ENCODE results near the gene LILRA5. TPM values are rescaled to one million over a fixed set of nuclear protein-coding genes. Genes with fewer than 3 reads are reported as not detected.

The LILRA5 gene
- total and polyA plus RNA-seq, 2 donors (not counting 1 experiment from before 2014, with no cell fraction given), result 1.8 TPM; not detected in 1

DNA sequence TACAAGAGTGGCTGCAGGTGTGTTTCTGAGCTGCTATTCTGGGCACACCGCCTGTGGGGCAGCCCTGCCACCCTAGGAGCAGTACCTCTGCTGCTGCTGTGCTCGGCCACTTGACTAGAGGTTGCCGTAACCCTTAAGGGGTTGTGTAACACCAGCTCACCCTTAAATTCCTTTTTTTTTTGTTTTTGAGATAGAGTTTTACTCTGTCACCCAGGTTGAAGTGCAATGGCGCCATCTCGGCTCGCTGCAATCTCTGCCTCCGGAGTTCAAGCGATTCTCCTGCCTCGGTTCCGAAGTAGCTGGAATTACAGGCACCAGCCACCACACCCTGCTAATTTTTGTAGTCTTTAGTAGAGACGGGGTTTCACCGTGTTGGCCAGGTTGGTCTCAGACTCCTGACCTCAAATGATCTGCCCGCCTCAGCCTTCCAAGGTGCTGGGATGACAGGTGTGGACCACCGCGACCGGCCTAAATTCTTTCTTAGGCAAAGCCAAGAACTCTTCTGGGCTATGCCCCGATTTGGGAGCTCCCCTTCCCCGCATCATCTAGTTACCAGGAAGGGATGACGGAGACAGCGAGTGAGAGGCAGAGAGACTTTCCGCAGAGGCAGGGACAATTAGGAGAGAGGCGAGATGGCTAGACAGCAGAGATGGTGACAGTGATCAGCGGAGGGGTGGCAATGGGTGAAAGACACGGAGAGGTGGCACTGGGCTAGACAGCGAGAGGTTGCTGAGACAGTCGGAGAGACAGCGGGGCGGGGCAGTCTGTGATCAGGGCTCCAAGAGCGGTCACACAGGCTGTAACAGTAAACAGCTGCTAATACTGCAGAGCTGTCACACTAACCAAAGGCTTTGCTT lies 4.4 kb upstream of the LILRA5 start:
- H3K9me3 Mint-ChIP-seq (ENCODE audit: insufficient read depth), result no peaks in the 10 kb centered on the region
- Histone ChIP-seq H3K27ac (ENCODE audit: low read length in 2 of 2) (no peak overlapping the region), H3K79me2 (ENCODE audit: control insufficient read depth, insufficient read depth, low read length) (no peaks in the 10 kb centered on the region), H3K9ac (ENCODE audit: low read length) (no peak overlapping the region), H3K4me3 (ENCODE audit: control extremely low read depth in 1 of 5, extremely low read depth in 1 of 5, insufficient read depth in 1 of 5, low read depth in 2 of 5, low read length in 4 of 5) (no peak overlapping the region), H2AFZ (ENCODE audit: insufficient read depth, low read depth, low read length, poor library complexity, severe bottlenecking) (no peak overlapping the region), H3K4me1 (ENCODE audit: control insufficient read depth in 2 of 2, insufficient read depth in 2 of 2, low read length in 2 of 2) (peaks cover 18 to 26% of the 10 kb centered on the region in 2 donors), H3K27me3 (replicated peaks in 1 of 4; ENCODE audit: control extremely low read depth in 1 of 4, control insufficient read depth in 3 of 4, insufficient read depth in 4 of 4, low read length in 3 of 4) (peaks cover 0 to 29% (median 16%) of the 10 kb centered on the region in 4 experiments), H3K4me2 (replicated peaks; ENCODE audit: low read depth, low read length, poor library complexity, severe bottlenecking) (no peak overlapping the region), H4K20me1 (ENCODE audit: control insufficient read depth, insufficient read depth, low read length, poor library complexity, severe bottlenecking) (no peaks in the 10 kb centered on the region), H3K9me3 (ENCODE audit: control extremely low read depth in 1 of 3, control insufficient read depth in 2 of 3, insufficient read depth in 1 of 3, low read length in 2 of 3) (no peaks in the 10 kb centered on the region), H3K36me3 (replicated peaks in 1 of 2; ENCODE audit: control extremely low read depth in 1 of 2, control insufficient read depth in 1 of 2, extremely low read depth in 1 of 2, insufficient read depth in 2 of 2, low read length in 1 of 2) (no peaks in the 10 kb centered on the region)
- no peak for TF ChIP-seq EZH2 (IDR thresholded peaks at IDR 0.05; ENCODE audit: borderline replicate concordance, insufficient read depth, low read depth, low read length, poor library complexity, severe bottlenecking)
- TF ChIP-seq, protein P1, sequence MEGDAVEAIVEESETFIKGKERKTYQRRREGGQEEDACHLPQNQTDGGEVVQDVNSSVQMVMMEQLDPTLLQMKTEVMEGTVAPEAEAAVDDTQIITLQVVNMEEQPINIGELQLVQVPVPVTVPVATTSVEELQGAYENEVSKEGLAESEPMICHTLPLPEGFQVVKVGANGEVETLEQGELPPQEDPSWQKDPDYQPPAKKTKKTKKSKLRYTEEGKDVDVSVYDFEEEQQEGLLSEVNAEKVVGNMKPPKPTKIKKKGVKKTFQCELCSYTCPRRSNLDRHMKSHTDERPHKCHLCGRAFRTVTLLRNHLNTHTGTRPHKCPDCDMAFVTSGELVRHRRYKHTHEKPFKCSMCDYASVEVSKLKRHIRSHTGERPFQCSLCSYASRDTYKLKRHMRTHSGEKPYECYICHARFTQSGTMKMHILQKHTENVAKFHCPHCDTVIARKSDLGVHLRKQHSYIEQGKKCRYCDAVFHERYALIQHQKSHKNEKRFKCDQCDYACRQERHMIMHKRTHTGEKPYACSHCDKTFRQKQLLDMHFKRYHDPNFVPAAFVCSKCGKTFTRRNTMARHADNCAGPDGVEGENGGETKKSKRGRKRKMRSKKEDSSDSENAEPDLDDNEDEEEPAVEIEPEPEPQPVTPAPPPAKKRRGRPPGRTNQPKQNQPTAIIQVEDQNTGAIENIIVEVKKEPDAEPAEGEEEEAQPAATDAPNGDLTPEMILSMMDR (IDR thresholded peaks at IDR 0.05), result no peak
- POLR2A ChIA-PET, result no interaction called here
- WGBS (ENCODE audit: insufficient coverage), result 91% methylated on average over 28 of the region's 29 CpGs
- DNase-seq (no peak), ATAC-seq (ENCODE audit: low read depth) (no peak)
- H3K27ac Mint-ChIP-seq, result peak overlapping the region; percentile 50
- CTCF ChIA-PET, result interaction anchor here (1.3 to 13.5 kb wide), 5 partner anchors 7 to 150 kb away, joined by 4 to 235 read pairs (median 5); no protein-coding TSS in a partner anchor
- intact Hi-C loops (cut with micrococcal nuclease), result no loop called here
- H3K4me3 Mint-ChIP-seq, result no peak overlapping the region
- peaks cover 29% of the 10 kb centered on the region for H3K4me1 Mint-ChIP-seq
- peaks cover 32% of the 10 kb centered on the region for H3K27me3 Mint-ChIP-seq

DNA sequence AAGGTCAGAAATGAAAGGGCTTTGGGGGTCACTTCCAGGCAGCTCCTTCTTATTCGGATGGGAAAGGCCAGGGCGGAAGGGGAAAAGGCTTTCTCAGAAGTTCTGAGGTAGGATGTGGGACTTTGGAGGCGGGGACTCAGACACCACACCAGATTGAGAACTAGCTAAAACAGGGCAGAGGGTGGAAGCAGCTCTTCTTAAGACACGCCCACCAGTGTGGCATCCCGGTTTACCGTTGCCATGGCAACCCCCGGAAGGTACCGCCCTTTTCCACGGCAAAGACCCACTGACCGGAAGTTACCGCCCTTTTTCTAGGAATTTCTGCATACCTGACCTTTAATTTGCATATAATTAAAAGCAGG lies 3.8 kb upstream of the LILRA5 start:
- Mint-ChIP-seq H3K27me3 (peaks cover 34% of the 10 kb centered on the region), H3K4me3 (no peak overlapping the region), H3K4me1 (peaks cover 32% of the 10 kb centered on the region), H3K9me3 (ENCODE audit: insufficient read depth) (no peaks in the 10 kb centered on the region), H3K27ac (no peak overlapping the region)
- Histone ChIP-seq H4K20me1 (ENCODE audit: control insufficient read depth, insufficient read depth, low read length, poor library complexity, severe bottlenecking) (no peaks in the 10 kb centered on the region), H3K27me3 (replicated peaks in 1 of 4; ENCODE audit: control extremely low read depth in 1 of 4, control insufficient read depth in 3 of 4, insufficient read depth in 4 of 4, low read length in 3 of 4) (peaks cover 0 to 35% (median 18%) of the 10 kb centered on the region in 4 experiments), H3K4me1 (ENCODE audit: control insufficient read depth in 2 of 2, insufficient read depth in 2 of 2, low read length in 2 of 2) (peaks cover 21 to 29% of the 10 kb centered on the region in 2 donors), H3K4me2 (replicated peaks; ENCODE audit: low read depth, low read length, poor library complexity, severe bottlenecking) (no peak overlapping the region), H3K27ac (ENCODE audit: low read length in 2 of 2) (no peak overlapping the region), H3K36me3 (replicated peaks in 1 of 2; ENCODE audit: control extremely low read depth in 1 of 2, control insufficient read depth in 1 of 2, extremely low read depth in 1 of 2, insufficient read depth in 2 of 2, low read length in 1 of 2) (no peaks in the 10 kb centered on the region), H3K9me3 (ENCODE audit: control extremely low read depth in 1 of 3, control insufficient read depth in 2 of 3, insufficient read depth in 1 of 3, low read length in 2 of 3) (no peaks in the 10 kb centered on the region), H3K79me2 (ENCODE audit: control insufficient read depth, insufficient read depth, low read length) (no peaks in the 10 kb centered on the region), H3K9ac (ENCODE audit: low read length) (no peak overlapping the region), H3K4me3 (ENCODE audit: control extremely low read depth in 1 of 5, extremely low read depth in 1 of 5, insufficient read depth in 1 of 5, low read depth in 2 of 5, low read length in 4 of 5) (no peak overlapping the region), H2AFZ (ENCODE audit: insufficient read depth, low read depth, low read length, poor library complexity, severe bottlenecking) (no peak overlapping the region)
- no peak for TF ChIP-seq EZH2 (IDR thresholded peaks at IDR 0.05; ENCODE audit: borderline replicate concordance, insufficient read depth, low read depth, low read length, poor library complexity, severe bottlenecking)
- TF ChIP-seq, protein P1 (IDR thresholded peaks at IDR 0.05), result no peak
- DNase-seq (no peak), ATAC-seq (ENCODE audit: low read depth) (no peak)
- WGBS (ENCODE audit: insufficient coverage), result 65% methylated on average over 5 of the region's 11 CpGs
- intact Hi-C loops (cut with micrococcal nuclease), result no loop called here
- POLR2A ChIA-PET, result no interaction called here
- CTCF ChIA-PET, result interaction anchor here (0.5 to 13.5 kb wide), 4 partner anchors 8 to 74 kb away, joined by 3 to 235 read pairs (median 8); no protein-coding TSS in a partner anchor
